ENCODE results near the gene PGAP2.

The PGAP2 gene

GRCh38 chr11:3854977-3855807, 46.8 kb downstream of the PGAP2 start, which contains the start of gene STIM1:
Gene STIM1 (plus strand): TSS chr11:3855664. CDS start chr11:3856271, 607 bp downstream.
- Histone ChIP-seq H3K27ac (ENCODE audit: extremely low read depth, low read depth, low read length) (peak within 1 kb of the TSS; percentile 77), H3K9me3 (ENCODE audit: control insufficient read depth, insufficient read depth, low read depth, low read length) (no peaks in the 10 kb centered on the region), H3K4me3 (ENCODE audit: low read depth, low read length) (peak within 1 kb of the TSS; percentile 87), H3K36me3 (ENCODE audit: control insufficient read depth in 2 of 2, insufficient read depth in 1 of 2, low read length in 2 of 2) (no peaks in the 10 kb centered on the region), H3K4me1 (ENCODE audit: control insufficient read depth, insufficient read depth, low read length) (no peaks in the 10 kb centered on the region)
- ChIA-PET CTCF (interaction anchor here (0.6 to 19.6 kb wide), 55 partner anchors 10 to 244 kb away, joined by 3 to 589 read pairs (median 5); partner anchors contain the start of genes PGAP2, RHOG and RRM1), POLR2A (interaction anchor here (0.5 to 2.6 kb wide), 19 partner anchors 11 to 241 kb away, joined by 3 to 45 read pairs (median 4); partner anchors contain the start of genes PGAP2 and RHOG)
- no peak for TF ChIP-seq ZFP69B (tag by site-specific recombination; IDR thresholded peaks at IDR 0.05)
- TF ChIP-seq ZFP3 (tag by site-specific recombination; IDR thresholded peaks at IDR 0.05; ENCODE audit: low read depth) = no peak
- peak; percentile 72 for TF ChIP-seq ZNF449 (tag by site-specific recombination; IDR thresholded peaks at IDR 0.05)
- no peak for TF ChIP-seq PRDM1 (tag by site-specific recombination; IDR thresholded peaks at IDR 0.05)
- TF ChIP-seq AEBP2 (tag by site-specific recombination; IDR thresholded peaks at IDR 0.05; ENCODE audit: borderline replicate concordance) = no peak
- no peak for TF ChIP-seq ZNF48 (tag by site-specific recombination; IDR thresholded peaks at IDR 0.05)
- TF ChIP-seq TCF7L2 (IDR thresholded peaks at IDR 0.05; ENCODE audit: borderline replicate concordance, low read depth, low read length) = no peak
- 0 out of 2 replicates have a peak, but pooled peaks have one; percentile 17 for TF ChIP-seq ZNF561 (tag by site-specific recombination; IDR thresholded peaks at IDR 0.05; ENCODE audit: borderline replicate concordance)
- no peak for TF ChIP-seq PRDM10 (tag by site-specific recombination; IDR thresholded peaks at IDR 0.05)
- TF ChIP-seq KLF10 (tag by site-specific recombination; IDR thresholded peaks at IDR 0.05) = 0 out of 2 replicates have a peak, but pooled peaks have one; percentile 26
- no peak for TF ChIP-seq YY1 (tag by site-specific recombination; IDR thresholded peaks at IDR 0.05)
- peak; percentile 60 for TF ChIP-seq ZBTB8A (tag by site-specific recombination; IDR thresholded peaks at IDR 0.05)
- peak; percentile 61 for TF ChIP-seq ZNF654 (tag by site-specific recombination; IDR thresholded peaks at IDR 0.05; ENCODE audit: low read depth)
- TF ChIP-seq KLF9 (tag by site-specific recombination; IDR thresholded peaks at IDR 0.05; ENCODE audit: low read depth) = 0 out of 2 replicates have a peak, but pooled peaks have one; percentile 11
- TF ChIP-seq RBAK (tag by site-specific recombination; IDR thresholded peaks at IDR 0.05) = no peak
- no peak for TF ChIP-seq ZNF354C (tag by site-specific recombination; IDR thresholded peaks at IDR 0.05; ENCODE audit: borderline replicate concordance, low read depth)
- TF ChIP-seq INSM2 (tag by site-specific recombination; IDR thresholded peaks at IDR 0.05) = no peak
- no peak for TF ChIP-seq ZNF621 (tag by site-specific recombination; IDR thresholded peaks at IDR 0.05)
- TF ChIP-seq ZNF211 (tag by site-specific recombination; IDR thresholded peaks at IDR 0.05; ENCODE audit: low read depth) = no peak
- TF ChIP-seq ZNF112 (tag by site-specific recombination; IDR thresholded peaks at IDR 0.05) = no peak
- TF ChIP-seq ZNF600 (tag by site-specific recombination; IDR thresholded peaks at IDR 0.05) = no peak
- TF ChIP-seq ZFP37 (tag by site-specific recombination; IDR thresholded peaks at IDR 0.05) = 0 out of 2 replicates have a peak, but pooled peaks have one; percentile 15
- peak; percentile 85 for TF ChIP-seq SP2 (tag by site-specific recombination; IDR thresholded peaks at IDR 0.05)
- TF ChIP-seq FEZF1 (tag by site-specific recombination; IDR thresholded peaks at IDR 0.05) = no peak
- TF ChIP-seq ZSCAN16 (tag by site-specific recombination; IDR thresholded peaks at IDR 0.05) = no peak
- no peak for TF ChIP-seq ZSCAN5A (tag by site-specific recombination; IDR thresholded peaks at IDR 0.05)
- no peak for TF ChIP-seq ZNF138 (tag by site-specific recombination; IDR thresholded peaks at IDR 0.05; ENCODE audit: borderline replicate concordance)
- no peak for TF ChIP-seq HOXA7 (CRISPR knock-in tag; IDR thresholded peaks at IDR 0.05; ENCODE audit: borderline replicate concordance)
